ENCODE measurements around the gene FANCI.

Gene FANCI

DNA sequence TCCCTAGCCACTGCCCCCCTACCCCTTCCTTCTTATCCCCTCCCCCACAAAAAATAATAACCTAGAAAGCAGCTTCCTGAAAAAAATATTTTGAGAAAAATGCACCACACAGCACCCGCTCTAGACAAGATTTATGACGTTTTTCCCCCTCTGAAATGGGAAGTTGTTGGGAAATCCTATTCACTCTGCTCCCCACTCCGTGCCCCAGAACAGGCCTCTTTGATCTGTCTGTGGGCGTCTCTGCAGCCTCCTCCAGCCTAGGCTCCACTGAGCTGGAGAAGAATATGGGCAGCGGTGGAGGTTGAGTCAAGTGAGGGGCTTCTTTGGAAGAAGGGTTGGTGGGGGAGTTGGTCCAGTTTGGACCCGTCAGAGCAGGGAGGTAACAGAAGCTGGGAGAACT lies 119.4 kb downstream of the FANCI start:
- TF ChIP-seq GATA3 (IDR thresholded peaks at IDR 0.05; ENCODE audit: low read depth, low read length) (no peak), GATA2 (IDR thresholded peaks at IDR 0.05; ENCODE audit: low read depth, low read length) (no peak)

- no peak for TF ChIP-seq GATA3 (IDR thresholded peaks at IDR 0.05; ENCODE audit: low read depth, low read length)
- TF ChIP-seq GATA2 (IDR thresholded peaks at IDR 0.05; ENCODE audit: low read depth, low read length) = no peak
Observed at GRCh38 chr15:89363770-89364169, 120.0 kb downstream of the FANCI start.

GRCh38 chr15:89364341-89364740 lies 120.6 kb downstream of the FANCI start:
- TF ChIP-seq GATA2 (IDR thresholded peaks at IDR 0.05; ENCODE audit: low read depth, low read length) (no peak), GATA3 (IDR thresholded peaks at IDR 0.05; ENCODE audit: low read depth, low read length) (no peak)

DNA sequence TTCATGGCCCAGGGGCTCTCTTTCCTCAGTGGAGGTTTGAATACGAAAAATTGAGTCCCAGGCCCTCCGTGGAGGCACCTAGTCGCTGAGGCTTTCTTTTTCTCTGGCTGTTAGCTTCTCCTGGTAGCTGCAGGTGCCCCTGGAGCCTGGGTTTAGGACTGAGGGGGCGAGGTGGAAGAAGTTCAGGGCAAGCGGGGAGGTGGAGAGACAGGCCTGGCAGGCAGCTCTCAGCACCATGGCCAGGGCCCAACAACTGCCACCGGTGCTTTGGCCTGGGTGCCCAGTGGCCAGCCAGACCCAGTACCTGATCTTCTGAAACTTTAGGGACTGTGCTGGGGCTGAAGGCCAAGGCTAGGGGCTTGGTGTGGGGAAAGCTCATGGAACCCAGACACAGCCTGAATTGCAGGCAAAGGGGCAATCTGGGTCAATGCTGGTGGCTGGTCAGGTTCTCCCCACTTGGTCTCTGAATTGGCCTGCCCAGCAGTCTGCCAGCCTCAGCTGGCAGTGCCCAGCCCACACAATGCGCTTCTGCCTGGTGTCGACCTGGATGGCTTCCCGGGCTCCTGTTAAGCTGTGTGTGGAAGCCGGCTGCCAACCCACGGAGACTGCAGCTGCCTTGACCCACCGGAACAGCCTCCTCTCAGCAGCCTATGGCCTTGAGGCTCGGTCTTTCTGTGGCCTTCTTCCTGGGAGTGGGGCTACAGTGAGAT lies 121.1 kb downstream of the FANCI start:
- TF ChIP-seq GATA2 (IDR thresholded peaks at IDR 0.05; ENCODE audit: low read depth, low read length) (no peak), GATA3 (IDR thresholded peaks at IDR 0.05; ENCODE audit: low read depth, low read length) (no peak)

- TF ChIP-seq GATA3 (IDR thresholded peaks at IDR 0.05; ENCODE audit: low read depth, low read length) (no peak), GATA2 (IDR thresholded peaks at IDR 0.05; ENCODE audit: low read depth, low read length) (no peak)
Observed at GRCh38 chr15:89365462-89366065, 121.8 kb downstream of the FANCI start.
